NCI-H187 treated with DMSO at 0.1 percent for 48 hours (cell line): ENCODE measurements around the gene SGF29.
"Not testable (repeated sequence)": the region's sequence is repeated elsewhere in the genome, so short reads cannot be mapped to it uniquely, and the experiment has no call there.

Source experiments
- DNase-seq: peaks from one replicate; lab custom pipeline; 2025; lab: John Stamatoyannopoulos, UW

The SGF29 gene

DNA sequence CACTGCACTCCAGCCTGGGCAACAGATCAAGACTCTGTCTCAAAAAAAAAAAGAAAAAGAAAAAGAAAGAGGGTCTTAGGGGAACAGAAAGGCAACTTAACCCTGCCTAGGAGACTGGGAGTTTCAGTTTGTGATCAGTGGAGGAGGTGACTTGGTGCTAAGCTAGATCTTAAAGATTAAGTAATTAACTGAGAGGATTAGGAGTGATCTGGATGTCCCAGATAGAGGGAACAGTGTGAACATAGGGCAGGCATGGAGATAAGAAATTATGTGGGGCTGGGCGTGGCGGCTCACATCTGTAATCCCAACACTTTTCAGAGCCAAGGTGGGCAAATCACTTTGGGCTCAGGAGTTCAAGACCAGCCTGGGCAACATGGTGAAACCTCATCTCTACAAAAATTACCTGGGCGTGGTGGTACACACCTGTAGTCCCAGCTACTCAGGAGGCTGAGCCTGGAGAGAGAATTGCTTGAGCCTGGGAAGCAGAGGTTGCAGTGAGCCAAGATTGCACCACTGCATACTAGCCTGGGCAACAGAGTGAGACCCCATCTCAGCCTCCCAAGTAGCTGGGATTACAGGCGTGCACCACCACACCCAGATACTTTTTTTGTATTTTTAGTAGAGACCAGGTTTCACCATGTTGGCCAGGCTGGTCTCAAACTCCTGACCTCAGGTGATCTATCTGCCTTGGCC, 12.7 kb downstream of the SGF29 start:
- DNase-seq = not testable (repeated sequence)

DNA sequence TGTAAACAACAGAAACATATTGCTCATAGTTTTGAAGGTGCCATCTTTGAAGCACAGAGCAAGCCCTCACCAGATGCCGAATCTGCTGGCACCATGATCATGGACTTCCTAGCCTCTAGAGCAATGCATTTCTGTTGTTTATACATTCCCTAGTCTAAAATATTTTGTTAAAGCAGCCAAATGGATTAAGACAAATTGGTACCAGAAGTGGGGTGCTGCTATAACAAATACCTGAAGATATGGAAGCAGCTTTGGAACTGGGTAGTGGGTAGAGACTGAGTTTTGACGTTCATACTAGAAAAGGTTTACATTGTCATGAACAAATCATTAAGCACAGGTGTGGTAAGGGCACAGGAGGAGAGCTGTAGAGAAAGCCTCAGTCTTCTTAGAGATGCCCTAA, 13.6 kb downstream of the SGF29 start:
- no peak for DNase-seq

DNA sequence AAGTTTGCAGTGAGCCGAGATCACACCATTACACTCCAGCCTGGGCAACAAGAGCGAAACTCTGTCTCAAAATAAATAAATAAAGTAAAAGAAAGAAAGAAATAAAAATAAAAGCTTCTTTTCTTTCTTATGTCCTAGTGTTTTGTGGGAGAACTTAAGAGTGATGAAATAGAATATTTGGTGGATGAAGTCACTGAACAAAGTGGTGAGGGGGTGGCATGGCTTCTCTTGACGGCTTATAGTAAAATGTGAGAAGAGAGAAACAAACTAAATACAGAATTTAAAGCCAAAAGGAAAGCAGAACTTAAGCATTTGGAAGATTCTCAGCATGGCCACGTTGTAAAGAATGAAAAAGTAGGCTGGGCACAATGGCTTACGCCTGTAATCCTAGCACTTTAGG, 15.3 kb downstream of the SGF29 start:
- DNase-seq = no peak

DNA sequence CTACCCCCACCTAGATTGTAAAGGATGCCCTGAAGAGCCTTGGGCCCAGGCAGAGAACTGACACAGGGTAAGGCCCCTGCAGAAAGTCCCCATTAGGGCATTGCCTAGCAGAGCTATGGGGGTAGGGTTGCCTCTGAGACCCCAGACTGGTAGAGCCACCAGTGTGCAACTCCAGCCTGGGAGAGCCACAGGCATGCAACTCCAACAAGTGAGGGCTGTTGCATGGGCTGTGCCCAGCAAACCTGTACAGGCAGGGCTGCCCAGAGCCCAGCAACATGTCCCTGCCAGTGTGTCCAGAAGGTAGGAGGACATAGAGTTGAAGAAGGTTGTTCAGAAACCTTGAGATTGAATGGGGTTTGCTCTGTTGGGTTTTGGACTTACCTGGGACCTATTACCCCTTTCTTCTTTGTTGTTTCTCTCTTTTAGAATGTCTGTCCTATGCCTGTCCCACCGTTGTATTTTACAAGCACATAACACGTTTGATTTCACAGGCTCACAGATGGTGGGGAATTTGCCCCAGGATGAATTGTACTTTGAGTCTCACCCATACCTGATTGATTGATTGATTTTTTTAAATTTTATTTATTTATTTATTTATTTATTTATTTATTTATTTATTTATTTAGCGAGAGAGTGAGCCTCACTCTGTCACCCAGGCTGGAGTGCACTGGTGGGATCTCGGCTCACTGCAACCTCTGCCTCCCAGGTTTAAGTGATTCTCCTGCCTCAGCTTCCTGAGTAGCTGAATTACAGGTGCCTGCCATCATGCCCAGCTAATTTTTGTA, 16.4 kb downstream of the SGF29 start:
- no peak for DNase-seq

DNA sequence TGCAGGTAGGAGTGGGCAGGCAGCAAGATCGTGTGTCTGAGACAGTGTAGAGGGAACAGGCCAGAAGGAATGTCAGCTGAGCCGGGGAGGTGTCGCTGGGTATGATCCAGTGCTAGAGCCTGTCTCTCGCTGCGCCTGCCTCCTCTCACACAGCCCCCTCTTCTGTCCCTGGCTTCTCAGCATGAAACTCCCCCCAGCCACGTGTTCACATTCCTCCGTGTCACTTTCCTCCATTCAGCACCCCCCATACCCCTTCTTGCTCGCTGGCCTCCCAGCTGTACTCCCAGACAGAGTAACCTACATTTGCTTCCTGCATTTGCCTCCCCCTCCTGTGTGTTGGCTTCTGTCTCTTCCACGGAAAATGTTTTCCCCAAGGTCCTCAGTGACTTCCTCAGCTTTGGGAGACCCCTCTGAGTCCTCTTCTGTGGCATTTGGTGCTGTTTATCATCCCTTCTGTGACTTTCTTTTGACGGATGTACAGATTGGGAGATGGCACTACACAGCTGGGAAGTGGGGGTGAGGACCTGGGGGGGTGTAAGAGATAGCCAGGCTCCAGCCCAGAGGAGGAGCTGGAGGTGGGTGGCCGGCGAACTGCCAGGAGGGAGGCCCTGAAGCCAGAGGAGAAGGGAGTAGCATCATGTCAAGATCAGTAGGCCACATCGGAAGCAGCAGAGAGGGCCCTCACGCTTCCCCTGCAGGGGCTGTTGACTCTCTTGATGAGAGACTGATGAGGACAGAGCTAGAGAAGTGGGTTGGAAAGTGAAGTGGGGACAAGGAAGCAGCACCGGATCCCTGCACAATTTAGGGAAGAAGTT, 19.2 kb downstream of the SGF29 start:
- no peak for DNase-seq

DNA sequence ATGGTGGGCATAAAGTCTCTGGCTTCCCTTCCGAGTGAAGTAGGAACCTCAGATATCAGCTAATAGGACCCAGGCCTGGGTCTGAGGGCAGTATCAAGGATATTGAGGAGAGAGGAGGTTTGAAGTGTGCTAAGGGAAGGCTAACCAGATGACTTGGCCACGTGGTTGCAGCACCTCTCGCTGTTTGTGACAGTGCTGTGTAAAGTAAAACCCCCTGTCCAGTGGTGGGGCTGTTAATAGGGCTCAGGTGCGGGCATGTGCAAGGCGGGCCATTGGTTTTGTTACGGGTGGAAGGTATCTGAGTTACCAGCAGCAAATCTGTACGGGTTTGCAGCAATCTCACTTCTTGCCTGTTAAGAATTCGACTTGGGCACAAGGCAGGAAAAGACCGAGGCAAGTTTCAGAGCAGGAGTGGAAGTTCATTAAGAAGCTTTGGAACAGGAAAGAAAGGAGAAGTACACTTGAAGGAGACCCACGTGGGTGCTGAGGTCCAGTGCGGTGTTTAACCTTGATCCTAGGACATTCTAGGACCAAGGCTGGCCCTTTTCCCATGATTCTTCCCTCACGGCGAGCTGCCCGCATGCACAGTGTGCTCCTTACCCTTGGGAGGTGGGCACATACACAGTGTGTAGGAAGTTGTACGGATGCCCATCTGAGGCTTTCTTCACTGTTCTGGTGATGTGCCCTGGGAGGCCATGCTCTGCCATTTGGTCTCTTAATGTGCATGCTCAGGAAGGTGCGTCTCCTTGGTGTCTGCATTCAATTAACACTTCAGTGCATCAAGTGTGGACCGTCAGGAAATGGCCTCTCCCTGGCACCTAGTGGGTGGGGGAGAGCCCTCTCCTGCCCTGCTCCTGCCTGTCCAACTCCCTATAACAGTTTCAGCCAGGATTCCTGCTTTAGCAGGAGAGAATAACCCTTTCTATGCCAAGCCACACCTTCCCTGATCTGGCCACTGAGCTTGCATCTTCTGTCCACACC, 20.3 kb downstream of the SGF29 start:
- DNase-seq = no peak

DNA sequence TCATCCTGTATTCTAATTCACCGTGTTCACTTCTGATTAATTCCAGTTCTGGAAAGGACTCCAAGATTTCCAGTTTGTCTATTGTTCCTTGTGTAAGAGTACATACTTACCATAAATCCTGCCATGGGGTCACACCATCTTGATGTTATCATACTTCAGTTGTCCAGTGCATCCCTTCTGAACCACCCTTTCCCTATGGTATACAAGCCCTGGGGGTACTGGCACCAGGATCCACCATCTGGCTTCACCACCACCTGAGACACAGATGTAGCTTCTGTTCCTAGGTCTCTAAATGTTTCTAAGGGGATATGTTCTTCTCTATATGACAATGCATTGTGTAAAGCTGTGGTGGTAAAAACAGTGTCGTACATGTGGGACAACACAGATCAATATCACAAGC, 21.2 kb downstream of the SGF29 start:
- no peak for DNase-seq

DNA sequence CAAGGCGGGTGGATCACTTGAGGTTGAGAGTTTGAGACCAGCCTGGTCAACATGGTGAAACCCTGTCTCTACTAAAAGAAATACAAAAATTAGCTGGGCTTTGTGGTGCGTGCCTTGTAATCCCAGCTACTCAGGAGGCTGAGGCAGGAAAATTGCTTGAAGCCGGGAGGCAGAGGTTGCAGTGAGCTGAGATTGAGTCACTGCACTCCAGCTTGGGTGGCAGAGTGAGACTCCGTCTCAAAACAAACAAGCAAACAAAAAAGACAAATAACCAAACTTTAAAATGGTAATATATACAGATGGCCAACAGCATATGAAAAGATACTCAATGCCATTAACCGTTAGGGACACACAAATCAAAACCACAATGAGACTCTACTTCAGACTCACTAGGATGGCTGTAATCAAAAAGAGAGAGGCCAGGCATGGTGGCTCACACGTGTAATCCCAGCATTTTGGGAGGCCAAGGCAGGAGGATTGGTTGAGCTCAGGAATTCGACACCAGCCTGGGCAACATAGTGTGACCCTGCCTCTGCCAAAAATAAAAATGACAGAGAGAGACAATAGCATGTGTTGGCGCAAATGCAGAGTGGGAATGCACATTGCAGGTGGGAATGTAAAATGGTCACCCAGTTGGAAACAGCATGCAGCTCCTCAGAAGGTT, 21.9 kb downstream of the SGF29 start:
- DNase-seq = no peak

DNA sequence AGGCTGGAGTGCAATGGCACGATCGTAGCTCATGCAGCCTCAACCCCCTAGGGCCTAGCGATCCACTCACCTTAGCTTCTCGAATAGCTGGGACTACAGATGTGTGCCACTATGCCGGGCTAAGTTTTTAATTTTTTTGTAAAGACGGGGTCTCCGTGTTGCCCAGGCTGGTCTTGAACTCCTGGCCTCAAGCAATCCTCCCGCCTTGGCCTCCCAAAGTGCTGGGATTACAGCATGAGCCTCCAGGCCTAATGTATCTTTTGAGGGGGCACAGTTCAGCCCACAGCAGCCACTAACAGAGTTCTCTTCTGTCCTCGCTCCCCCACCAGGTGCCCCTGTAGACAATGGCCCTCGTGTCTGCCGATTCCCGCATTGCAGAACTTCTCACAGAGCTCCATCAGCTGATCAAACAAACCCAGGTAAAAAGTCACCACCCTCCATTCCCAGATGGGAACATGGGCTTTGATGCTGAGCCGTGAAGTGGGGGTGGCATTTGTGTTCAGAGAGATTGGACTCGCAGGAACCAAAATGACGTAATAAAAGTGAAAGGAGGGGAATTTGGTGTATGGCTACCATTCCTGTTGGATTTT, 27.1 kb downstream of the SGF29 start:
- no peak for DNase-seq

DNA sequence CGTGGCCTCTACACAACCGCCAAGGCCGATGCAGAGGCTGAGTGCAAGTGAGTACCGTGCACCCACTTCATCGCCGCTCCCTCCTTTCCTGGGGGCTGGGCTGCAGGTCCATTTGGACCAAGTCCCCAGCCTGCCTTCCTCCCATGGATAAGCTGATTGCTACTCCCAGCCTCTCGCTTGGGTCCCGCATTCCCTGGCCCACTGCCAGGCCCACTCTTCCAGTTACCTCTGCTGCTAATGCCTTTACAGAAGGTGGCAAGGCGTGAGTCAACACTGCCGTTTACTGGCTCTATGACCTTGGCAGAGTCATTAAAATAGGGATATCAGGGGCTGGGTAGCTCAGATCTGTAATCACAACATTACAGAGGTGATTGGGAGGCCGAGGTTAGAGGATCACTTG, 32.0 kb downstream of the SGF29 start:
- no peak for DNase-seq

DNA sequence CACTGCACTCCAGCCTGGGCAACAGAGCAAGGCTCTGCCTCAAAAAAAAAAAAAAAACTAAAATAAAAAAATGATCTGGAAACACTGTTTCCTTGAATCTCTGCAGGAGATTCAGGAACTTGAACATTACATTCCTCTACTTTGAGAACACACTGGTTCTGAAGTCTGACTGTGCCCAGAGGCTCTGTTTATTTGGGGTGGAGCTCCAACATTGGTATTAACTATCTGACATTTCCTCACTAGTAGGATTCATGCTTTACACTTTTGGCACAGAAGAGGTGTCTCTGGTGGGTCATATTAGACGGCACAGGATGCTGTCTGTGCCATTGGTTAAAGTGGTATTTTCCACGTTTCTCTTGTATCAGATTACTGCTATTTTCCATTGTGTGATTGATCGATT, 32.7 kb downstream of the SGF29 start:
- DNase-seq = no peak

DNA sequence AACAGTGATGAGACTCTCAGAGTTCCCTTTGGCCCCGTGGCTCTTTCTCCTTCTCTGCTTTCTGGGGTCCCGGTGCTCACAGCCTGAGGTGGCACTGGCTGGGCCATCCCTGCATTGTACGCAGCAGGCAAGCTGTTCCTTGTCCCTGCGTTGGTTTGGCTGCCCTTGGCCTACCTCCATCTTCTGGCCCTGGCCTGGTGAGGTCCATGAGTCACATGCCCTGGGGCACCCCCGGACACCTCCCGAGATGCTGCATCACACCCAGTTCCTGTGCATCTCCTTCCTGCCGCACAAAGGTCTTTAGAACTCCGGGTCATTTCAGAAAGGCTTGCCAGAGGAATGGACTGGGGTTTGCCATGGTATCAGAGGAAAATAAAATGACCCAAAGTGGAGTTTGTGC, 33.7 kb downstream of the SGF29 start:
- no peak for DNase-seq

DNA sequence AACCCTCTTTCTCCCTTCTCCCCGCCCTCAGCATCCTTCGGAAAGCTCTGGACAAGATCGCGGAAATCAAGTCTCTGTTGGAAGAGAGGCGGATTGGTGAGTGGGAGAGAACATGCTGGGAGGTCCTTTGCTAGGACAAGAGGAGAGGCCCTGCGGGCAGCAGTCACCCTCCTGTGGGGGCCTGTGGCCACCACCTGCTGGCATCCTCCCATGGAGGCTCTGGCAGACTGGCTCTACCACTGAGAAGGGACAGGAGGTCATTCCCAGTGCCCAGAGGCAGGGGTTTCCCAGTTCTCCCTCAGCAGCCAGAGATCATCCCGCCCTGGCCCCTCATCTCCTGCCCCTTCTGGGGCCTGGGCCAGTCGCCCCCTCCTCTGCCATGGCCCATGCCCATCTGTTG, 35.3 kb downstream of the SGF29 start:
- no peak for DNase-seq

DNA sequence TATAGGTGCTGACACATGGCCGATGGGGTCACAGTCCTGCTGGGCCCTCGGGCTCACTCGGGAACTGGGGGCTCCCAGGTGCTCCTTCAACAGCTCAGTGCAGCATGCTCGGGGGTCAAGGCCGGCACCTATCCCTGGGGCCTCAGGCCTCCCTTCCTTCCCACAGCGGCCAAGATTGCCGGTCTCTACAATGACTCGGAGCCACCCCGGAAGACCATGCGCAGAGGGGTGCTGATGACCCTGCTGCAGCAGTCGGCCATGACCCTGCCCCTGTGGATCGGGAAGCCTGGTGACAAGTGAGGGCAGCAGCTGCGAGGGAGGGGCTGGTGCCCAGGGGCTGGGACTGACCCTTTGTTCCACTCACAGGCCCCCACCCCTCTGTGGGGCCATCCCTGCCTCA, 36.2 kb downstream of the SGF29 start:
- DNase-seq = no peak

DNA sequence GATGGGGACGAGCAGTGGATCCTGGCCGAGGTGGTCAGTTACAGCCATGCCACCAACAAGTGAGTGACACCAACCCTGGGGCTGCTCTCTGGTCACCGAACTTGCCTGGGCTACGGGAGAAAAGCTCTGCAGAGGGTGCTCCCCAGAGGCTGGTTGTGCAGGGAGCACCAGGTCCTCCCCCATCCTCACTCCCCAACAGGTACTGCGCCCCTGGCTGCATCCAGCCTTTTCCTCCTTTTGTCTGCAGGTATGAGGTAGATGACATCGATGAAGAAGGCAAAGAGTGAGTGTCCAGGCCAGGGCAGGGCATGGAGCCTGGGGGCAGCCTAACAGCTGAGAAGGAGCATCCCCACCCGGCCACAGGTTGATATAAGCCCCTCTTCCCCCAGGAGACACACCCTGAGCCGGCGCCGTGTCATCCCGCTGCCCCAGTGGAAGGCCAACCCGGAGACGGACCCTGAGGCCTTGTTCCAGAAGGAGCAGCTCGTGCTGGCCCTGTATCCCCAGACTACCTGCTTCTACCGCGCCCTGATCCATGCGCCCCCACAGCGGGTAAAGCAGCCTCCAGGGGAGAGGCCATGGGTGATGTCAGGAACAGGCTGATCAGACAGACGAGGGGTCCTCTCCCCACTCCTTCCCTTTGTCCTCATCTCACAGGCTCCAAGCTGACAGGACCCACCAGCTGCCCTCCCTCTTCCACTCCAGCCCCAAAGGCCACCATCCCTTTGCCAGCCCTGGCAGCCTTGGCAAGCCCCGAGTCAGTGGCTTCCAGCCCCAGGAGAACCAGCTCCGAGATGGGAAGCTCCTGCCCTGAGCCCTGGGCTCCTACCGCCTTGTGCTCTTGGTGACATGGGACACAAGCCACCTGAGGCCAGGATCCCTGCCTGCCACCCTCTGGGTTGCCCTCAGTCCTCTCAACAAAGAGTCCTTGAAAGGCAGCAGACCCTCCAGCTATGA, 36.9 kb downstream of the SGF29 start:
- DNase-seq = no peak

DNA sequence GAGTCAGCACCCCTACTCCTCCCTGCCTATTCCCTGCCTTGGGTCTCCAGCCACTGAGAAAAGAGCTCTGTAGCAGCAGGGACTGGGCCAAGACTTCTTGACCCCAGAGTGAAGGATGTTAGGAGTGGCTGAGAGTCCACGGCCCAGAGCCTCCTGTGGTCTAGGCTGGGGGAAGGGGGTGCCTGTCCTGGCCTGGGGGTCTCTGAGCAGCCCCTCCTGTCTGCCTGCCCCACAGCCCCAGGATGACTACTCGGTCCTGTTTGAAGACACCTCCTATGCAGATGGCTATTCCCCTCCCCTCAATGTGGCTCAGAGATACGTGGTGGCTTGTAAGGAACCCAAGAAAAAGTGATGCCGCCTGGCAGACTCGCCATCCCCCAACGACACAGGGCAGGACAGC, 37.6 kb downstream of the SGF29 start:
- no peak for DNase-seq

DNA sequence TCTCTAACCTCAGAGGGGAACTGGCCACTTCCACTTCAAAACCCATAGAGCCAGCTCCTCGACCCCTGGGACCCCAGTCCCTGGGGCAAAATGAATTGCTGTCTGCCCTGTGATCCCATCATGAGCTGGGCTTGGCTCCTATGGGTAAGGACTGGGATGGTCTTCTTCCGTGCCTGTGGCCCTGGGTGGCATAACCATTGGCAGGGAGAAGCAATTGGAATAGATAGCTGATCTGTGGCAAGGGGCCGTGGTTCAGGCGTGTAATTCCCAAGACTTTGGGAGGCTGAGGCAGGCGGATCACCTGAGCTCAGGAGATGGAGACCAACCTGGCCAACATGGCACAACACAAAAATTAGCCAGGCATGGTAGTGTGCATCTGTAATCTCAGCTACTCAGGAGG, 38.8 kb downstream of the SGF29 start:
- DNase-seq = no peak

DNA sequence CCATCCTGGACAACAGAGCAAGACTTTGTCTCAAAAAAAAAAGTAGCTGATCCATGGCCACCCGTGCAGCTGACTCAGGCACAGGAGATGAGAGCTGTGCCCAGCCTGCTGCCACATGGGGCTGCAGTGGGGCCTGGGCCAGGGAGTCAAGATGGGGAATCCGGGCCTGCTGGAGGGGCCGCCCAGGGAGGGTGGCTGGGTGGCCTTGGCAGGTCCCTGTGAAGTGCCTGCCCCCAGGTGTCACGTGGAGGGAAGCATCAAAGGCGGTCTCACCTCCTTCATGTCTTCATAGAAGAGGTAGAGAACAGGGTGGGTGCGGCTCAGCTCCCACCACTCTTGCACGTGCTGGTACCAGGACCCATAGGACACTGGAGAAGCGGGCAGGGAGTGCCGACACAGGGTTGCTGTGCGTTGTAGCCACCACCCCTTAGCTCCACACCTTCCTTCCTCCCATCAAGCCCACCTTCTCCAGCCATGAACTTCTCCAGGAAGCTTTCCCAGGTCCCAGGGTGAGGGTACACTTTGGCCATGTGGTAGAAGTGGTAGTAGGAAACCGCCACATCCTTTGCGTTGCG, 39.3 kb downstream of the SGF29 start:
- no peak for DNase-seq

DNA sequence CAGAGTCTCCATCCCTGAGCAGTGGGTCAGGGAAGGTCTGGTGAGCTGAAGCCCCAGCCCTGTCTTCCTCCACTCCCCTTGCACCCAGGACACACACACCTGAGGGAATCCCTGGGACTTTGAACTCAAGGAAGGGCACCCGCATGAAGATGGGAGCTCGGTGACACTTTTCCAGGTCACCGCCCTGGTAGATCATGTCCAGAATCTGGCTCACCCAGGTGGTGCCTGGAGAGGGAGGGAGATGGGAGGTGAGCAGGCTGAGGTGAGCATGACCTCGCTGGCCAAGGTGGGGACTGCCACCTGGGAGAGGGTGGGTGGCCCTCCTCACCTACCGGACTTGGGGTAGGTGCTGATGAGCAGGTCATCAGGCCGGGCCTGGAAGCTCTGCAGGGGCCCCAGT, 41.7 kb downstream of the SGF29 start:
- not testable (repeated sequence) for DNase-seq
